Head of caudate nucleus (tissue), 42 donors: ENCODE measurements around the gene TBC1D14.

ENCODE experiments used
- DNase-seq, 42 donors: peaks; one replicate each; pipeline versions ENCODE4 v3.0.0 to v3.0.0-alpha.2; 2020 to 2021; ENCODE audit warnings: mixed read lengths in 7 of 42
- intact Hi-C: fragments of 100-400 bp; cut with DNase I; formaldehyde crosslinking; loops from one replicate; pipeline ENCODE4 v1.15.0; 2022

The TBC1D14 gene

GRCh38 chr4:6938647-6939271, 29.1 kb downstream of the TBC1D14 start:
- intact Hi-C loops = no loop called here
- DNase-seq = peak in 8 of 42 donors; percentile 25 to 59 (median 48)

- DNase-seq = no peak
- intact Hi-C loops = no loop called here
These were observed 30.4 kb downstream of the TBC1D14 start for GRCh38 chr4:6939761-6940743.

GRCh38 chr4:6940744-6941137, 31.1 kb downstream of the TBC1D14 start:
- intact Hi-C loops = no loop called here

GRCh38 chr4:6941796-6942195, 32.2 kb downstream of the TBC1D14 start:
- no peak for DNase-seq
- intact Hi-C loops = no loop called here

More at GRCh38 chr4:6940744-6941137, 31.1 kb downstream of the TBC1D14 start:
- DNase-seq = no peak

GRCh38 chr4:6942238-6942800, 32.7 kb downstream of the TBC1D14 start:
- no peak for DNase-seq
- intact Hi-C loops = no loop called here

GRCh38 chr4:6943012-6943884, 33.6 kb downstream of the TBC1D14 start:
- intact Hi-C loops = no loop called here
- DNase-seq = no peak

- intact Hi-C loops = no loop called here
- no peak for DNase-seq
These were observed 34.2 kb downstream of the TBC1D14 start for GRCh38 chr4:6943885-6944225.

- intact Hi-C loops = no loop called here
- DNase-seq = peak in 2 of 42 donors; percentile 14 to 17
These were observed 34.9 kb downstream of the TBC1D14 start for GRCh38 chr4:6944301-6945051.

- intact Hi-C loops = no loop called here
- DNase-seq = peak in 1 of 42 donors; percentile 2
These were observed 35.4 kb downstream of the TBC1D14 start for GRCh38 chr4:6945052-6945409.

GRCh38 chr4:6946497-6946896, 36.9 kb downstream of the TBC1D14 start:
- intact Hi-C loops = no loop called here
- DNase-seq = no peak

- intact Hi-C loops = no loop called here
- DNase-seq = no peak
These were observed 38.5 kb downstream of the TBC1D14 start for GRCh38 chr4:6948134-6948460.

GRCh38 chr4:6951880-6952381, 42.3 kb downstream of the TBC1D14 start:
- peak in 1 of 42 donors; percentile 26 for DNase-seq

GRCh38 chr4:6953751-6954380, 44.2 kb downstream of the TBC1D14 start:
- intact Hi-C loops = no loop called here

More at GRCh38 chr4:6951880-6952381, 42.3 kb downstream of the TBC1D14 start:
- intact Hi-C loops = no loop called here

GRCh38 chr4:6955261-6955911, 45.8 kb downstream of the TBC1D14 start:
- intact Hi-C loops = no loop called here
- peak in 9 of 42 donors; percentile 7 to 39 (median 23) for DNase-seq

More at GRCh38 chr4:6953751-6954380, 44.2 kb downstream of the TBC1D14 start:
- DNase-seq = peak in 5 of 42 donors; percentile 12 to 44 (median 36)

GRCh38 chr4:6956087-6956433, 46.4 kb downstream of the TBC1D14 start:
- peak in 3 of 42 donors; percentile 18 to 55 (median 45) for DNase-seq
- intact Hi-C loops = no loop called here

- DNase-seq = peak; percentile 46 to 88 (median 72)
- intact Hi-C loops = no loop called here
These were observed 47.0 kb downstream of the TBC1D14 start for GRCh38 chr4:6956434-6957147.

- intact Hi-C loops = no loop called here
- peak in 3 of 42 donors; percentile 8 to 39 (median 29) for DNase-seq
These were observed 47.5 kb downstream of the TBC1D14 start for GRCh38 chr4:6957148-6957520.
